Measurements from ENCODE around the gene ARIH1. TPM values are rescaled to one million over a fixed set of nuclear protein-coding genes. Genes with fewer than 3 reads are reported as not detected.

Gene ARIH1
- total and polyA plus RNA-seq, 2 of the 4 experiments (the other 2 are of a cell fraction), result 24.0 to 41.2 TPM

DNA sequence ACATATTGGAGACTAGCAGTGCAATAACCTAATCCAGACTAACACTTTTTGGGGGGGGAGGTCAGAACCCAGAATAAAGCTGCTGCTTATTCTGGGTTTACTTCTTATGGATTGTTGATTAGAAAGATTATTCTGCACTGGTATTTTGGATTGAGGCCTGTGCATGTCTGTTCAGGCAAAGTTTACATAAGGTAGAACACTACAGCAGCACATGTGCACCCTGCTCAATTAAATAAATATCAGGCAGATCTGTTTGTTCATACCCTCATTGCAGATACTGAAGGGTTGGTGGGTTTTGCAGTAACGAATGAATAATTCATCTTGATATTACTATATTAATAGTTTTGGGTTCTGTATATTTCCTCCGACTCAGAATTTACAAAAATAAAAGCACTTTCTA is 19.1 kb downstream of the ARIH1 start:
- dilution Hi-C loops (cut with HindIII; ENCODE audit: low sequenced_read_pairs, unreplicated experiment), result no loop called here
- TF ChIP-seq BHLHE40 (IDR thresholded peaks at IDR 0.05; ENCODE audit: low read depth, low read length), result no peak
- TF ChIP-seq, protein P1, sequence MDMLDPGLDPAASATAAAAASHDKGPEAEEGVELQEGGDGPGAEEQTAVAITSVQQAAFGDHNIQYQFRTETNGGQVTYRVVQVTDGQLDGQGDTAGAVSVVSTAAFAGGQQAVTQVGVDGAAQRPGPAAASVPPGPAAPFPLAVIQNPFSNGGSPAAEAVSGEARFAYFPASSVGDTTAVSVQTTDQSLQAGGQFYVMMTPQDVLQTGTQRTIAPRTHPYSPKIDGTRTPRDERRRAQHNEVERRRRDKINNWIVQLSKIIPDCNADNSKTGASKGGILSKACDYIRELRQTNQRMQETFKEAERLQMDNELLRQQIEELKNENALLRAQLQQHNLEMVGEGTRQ (IDR thresholded peaks at IDR 0.05; ENCODE audit: low read depth, low read length), result no peak
- TF ChIP-seq MXI1 (IDR thresholded peaks at IDR 0.05; ENCODE audit: borderline replicate concordance, low read depth, low read length), result no peak
- TF ChIP-seq CHD1 (IDR thresholded peaks at IDR 0.05; ENCODE audit: low read depth, low read length), result no peak
- no peak for TF ChIP-seq SMC3 (IDR thresholded peaks at IDR 0.05; ENCODE audit: low read depth, low read length)
- no peak for TF ChIP-seq RAD21 (IDR thresholded peaks at IDR 0.05; ENCODE audit: low read length)
- TF ChIP-seq RCOR1 (IDR thresholded peaks at IDR 0.05; ENCODE audit: insufficient replicate concordance, low read length), result no peak
- no peak for TF ChIP-seq POLR2A (IDR thresholded peaks at IDR 0.05; ENCODE audit: low read depth, low read length)
- no peak for TF ChIP-seq MAFK (IDR thresholded peaks at IDR 0.05; ENCODE audit: low read depth, low read length)
- TF ChIP-seq RFX5 (IDR thresholded peaks at IDR 0.05; ENCODE audit: low read depth, low read length), result no peak
- TF ChIP-seq, protein P2, sequence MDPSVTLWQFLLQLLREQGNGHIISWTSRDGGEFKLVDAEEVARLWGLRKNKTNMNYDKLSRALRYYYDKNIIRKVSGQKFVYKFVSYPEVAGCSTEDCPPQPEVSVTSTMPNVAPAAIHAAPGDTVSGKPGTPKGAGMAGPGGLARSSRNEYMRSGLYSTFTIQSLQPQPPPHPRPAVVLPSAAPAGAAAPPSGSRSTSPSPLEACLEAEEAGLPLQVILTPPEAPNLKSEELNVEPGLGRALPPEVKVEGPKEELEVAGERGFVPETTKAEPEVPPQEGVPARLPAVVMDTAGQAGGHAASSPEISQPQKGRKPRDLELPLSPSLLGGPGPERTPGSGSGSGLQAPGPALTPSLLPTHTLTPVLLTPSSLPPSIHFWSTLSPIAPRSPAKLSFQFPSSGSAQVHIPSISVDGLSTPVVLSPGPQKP (IDR thresholded peaks at IDR 0.05; ENCODE audit: borderline replicate concordance, low read depth, low read length), result no peak
- TF ChIP-seq MAZ (IDR thresholded peaks at IDR 0.05; ENCODE audit: borderline replicate concordance, low read depth, low read length), result no peak
- TF ChIP-seq CEBPB (IDR thresholded peaks at IDR 0.05; ENCODE audit: low read depth, low read length), result no peak
- no peak for TF ChIP-seq FOS (IDR thresholded peaks at IDR 0.05; ENCODE audit: low read depth, low read length)
- TF ChIP-seq, protein P3, sequence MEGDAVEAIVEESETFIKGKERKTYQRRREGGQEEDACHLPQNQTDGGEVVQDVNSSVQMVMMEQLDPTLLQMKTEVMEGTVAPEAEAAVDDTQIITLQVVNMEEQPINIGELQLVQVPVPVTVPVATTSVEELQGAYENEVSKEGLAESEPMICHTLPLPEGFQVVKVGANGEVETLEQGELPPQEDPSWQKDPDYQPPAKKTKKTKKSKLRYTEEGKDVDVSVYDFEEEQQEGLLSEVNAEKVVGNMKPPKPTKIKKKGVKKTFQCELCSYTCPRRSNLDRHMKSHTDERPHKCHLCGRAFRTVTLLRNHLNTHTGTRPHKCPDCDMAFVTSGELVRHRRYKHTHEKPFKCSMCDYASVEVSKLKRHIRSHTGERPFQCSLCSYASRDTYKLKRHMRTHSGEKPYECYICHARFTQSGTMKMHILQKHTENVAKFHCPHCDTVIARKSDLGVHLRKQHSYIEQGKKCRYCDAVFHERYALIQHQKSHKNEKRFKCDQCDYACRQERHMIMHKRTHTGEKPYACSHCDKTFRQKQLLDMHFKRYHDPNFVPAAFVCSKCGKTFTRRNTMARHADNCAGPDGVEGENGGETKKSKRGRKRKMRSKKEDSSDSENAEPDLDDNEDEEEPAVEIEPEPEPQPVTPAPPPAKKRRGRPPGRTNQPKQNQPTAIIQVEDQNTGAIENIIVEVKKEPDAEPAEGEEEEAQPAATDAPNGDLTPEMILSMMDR (conservative IDR thresholded peaks at IDR 0.05; ENCODE audit: low read depth, low read length), result no peak
- no peak overlapping the region for H3K9ac ChIP-seq (ENCODE audit: low read depth, low read length)
- no peaks in the 10 kb centered on the region for H3K27me3 ChIP-seq (ENCODE audit: control insufficient read depth, insufficient read depth, low read length)
- H3K9me1 ChIP-seq (ENCODE audit: insufficient read depth, low read length), result peaks cover 19% of the 10 kb centered on the region
- no peak overlapping the region for H2BK20ac ChIP-seq (ENCODE audit: low read depth, low read length)
- peaks cover 9% of the 10 kb centered on the region for H3K4me1 ChIP-seq (ENCODE audit: control insufficient read depth, insufficient read depth, low read length)
- in situ Hi-C loops (cut with MboI; ENCODE audit: low sequenced_read_pairs), result no loop called here
- H2BK5ac ChIP-seq (ENCODE audit: low read depth, low read length, poor library complexity, severe bottlenecking), result no peak overlapping the region
- no peak overlapping the region for H2AK9ac ChIP-seq (replicated peaks; ENCODE audit: low read depth, low read length, poor library complexity)
- ChIA-PET POLR2A (ENCODE audit: unreplicated experiment) (no interaction called here), CTCF (no interaction called here)
- H2BK15ac ChIP-seq (ENCODE audit: low read depth, low read length), result no peak overlapping the region
- intact Hi-C loops (cut with micrococcal nuclease), result no loop called here
- no peak overlapping the region for H3K4me2 ChIP-seq (ENCODE audit: low read depth, low read length)
- no peak overlapping the region for H4K8ac ChIP-seq (ENCODE audit: low read depth in 2 of 2, low read length in 2 of 2)
- H3K9me3 ChIP-seq (ENCODE audit: control insufficient read depth, insufficient read depth, low read length), result no peaks in the 10 kb centered on the region
- no peak overlapping the region for H2BK120ac ChIP-seq (ENCODE audit: low read depth, low read length)
- H4K20me1 ChIP-seq (ENCODE audit: insufficient read depth, low read length), result peaks cover 92% of the 10 kb centered on the region
- WGBS, 2 experiments (ENCODE audit: extremely low coverage in 2 of 2, insufficient read length in 1 of 2), result no CpG with 5 or more reads among the region's 2 CpGs
- no peak overlapping the region for H2AK5ac ChIP-seq (ENCODE audit: low read depth, low read length)
- ATAC-seq (ENCODE audit: low read depth) (no peak), DNase-seq (no peak)
- no peak overlapping the region for H3K56ac ChIP-seq (ENCODE audit: extremely low read depth, insufficient read depth, low read length)
- no peak overlapping the region for H3K18ac ChIP-seq (ENCODE audit: low read depth, low read length)
- peaks cover 10 to 67% of the 10 kb centered on the region in 2 experiments; a peak in 2 of 4 replicates for H3K79me1 ChIP-seq (ENCODE audit: low read depth in 1 of 2, low read length in 2 of 2)
- BruUV-seq (replicated peaks), result no TSS peak
- H3K14ac ChIP-seq (replicated peaks; ENCODE audit: low read depth, low read length), result no peak overlapping the region
- H3K27ac ChIP-seq (ENCODE audit: insufficient read depth, low read length), result no peak overlapping the region
- no peak overlapping the region for H4K5ac ChIP-seq (ENCODE audit: low read depth, low read length)
- H3K4ac ChIP-seq (ENCODE audit: low read depth, low read length), result no peak overlapping the region
- no peak overlapping the region for H4K91ac ChIP-seq (ENCODE audit: insufficient read depth, low read depth, low read length)
- H3K23ac ChIP-seq (ENCODE audit: low read depth, low read length), result no peak overlapping the region
- H3K36me3 ChIP-seq (ENCODE audit: control insufficient read depth, insufficient read depth, low read length), result no peaks in the 10 kb centered on the region
- no peak overlapping the region for H3K4me3 ChIP-seq (ENCODE audit: insufficient read depth, low read depth, low read length)
- no peak overlapping the region for H2AFZ ChIP-seq (replicated peaks; ENCODE audit: low read length, poor library complexity)

Data from IMR-90 (cell line).